Endothelial cell (in vitro differentiated cells): ENCODE results near the gene PDF. TPM values are rescaled to one million over a fixed set of nuclear protein-coding genes. Genes with fewer than 3 reads are reported as not detected.

Experiments used
- DNase-seq: peaks from one replicate; pipeline ENCODE4 v3.0.0; 2021; ENCODE audit warnings: low spot score
- H3K27ac Mint-ChIP-seq: one replicate; pipeline ENCODE4 v1.8.0; 2021; ENCODE audit warnings: mixed read lengths, inconsistent platforms; ENCODE audit not compliant: unreplicated experiment
- H3K27me3 Mint-ChIP-seq: one replicate; pipeline ENCODE4 v1.8.0; 2021; ENCODE audit warnings: mild to moderate bottlenecking, moderate library complexity, mixed read lengths, inconsistent platforms; ENCODE audit not compliant: unreplicated experiment
- H3K36me3 Mint-ChIP-seq: one replicate; pipeline ENCODE4 v1.8.0; 2021; ENCODE audit warnings: mild to moderate bottlenecking, low read depth, mixed read lengths, inconsistent platforms; ENCODE audit not compliant: unreplicated experiment
- H3K4me1 Mint-ChIP-seq: one replicate; pipeline ENCODE4 v1.8.0; 2021; ENCODE audit warnings: mild to moderate bottlenecking, mixed read lengths, inconsistent platforms; ENCODE audit not compliant: unreplicated experiment
- H3K4me3 Mint-ChIP-seq: one replicate; pipeline ENCODE4 v1.8.0; 2021; ENCODE audit warnings: mild to moderate bottlenecking, mixed read lengths, inconsistent platforms; ENCODE audit not compliant: unreplicated experiment
- H3K9me3 Mint-ChIP-seq: one replicate; pipeline ENCODE4 v1.8.0; 2021; ENCODE audit warnings: mixed read lengths, inconsistent platforms; ENCODE audit not compliant: unreplicated experiment
- total RNA-seq: library from RNA; stranded (reverse); fragmentation: NEBNext Ultra II Directional; extraction: Animal tissue kit (Norgen Biotek cat#: 25700); gene quantifications from one replicate; pipeline ENCODE4 v1.2.1, GENCODE V29; 2021; ENCODE audit not compliant: unreplicated experiment
- TF ChIP-seq, protein P1 (sequence below): fragments of 200-600 bp; sonication (generic); IDR thresholded peaks from one replicate; pipeline ENCODE4 v1.5.0; 2021; ENCODE audit warnings: antibody characterized with exemption; ENCODE audit not compliant: unreplicated experiment

PDF gene
- total RNA-seq, 1 donor from 2014 or later, result 11.4 TPM

DNA sequence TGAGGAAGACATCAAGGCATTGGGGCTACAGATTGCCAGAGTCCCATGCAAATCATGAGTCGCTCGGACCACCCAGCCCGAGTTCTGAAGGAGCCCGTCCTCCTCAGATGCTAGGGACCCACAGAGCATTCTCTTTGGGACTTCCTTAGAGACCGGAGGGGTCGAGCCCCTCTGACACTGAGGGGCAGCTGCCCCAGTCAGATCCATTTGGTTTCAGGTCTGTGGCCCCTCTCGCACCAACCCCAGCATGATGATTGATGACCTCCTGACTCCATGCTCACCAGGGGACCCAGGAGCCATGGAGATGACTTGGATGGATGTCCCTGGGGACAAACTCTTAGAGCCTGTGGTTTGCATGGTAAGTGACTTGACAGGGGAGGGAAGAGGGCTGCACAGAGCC, 8.0 kb downstream of the PDF start:
- TF ChIP-seq, protein P1, sequence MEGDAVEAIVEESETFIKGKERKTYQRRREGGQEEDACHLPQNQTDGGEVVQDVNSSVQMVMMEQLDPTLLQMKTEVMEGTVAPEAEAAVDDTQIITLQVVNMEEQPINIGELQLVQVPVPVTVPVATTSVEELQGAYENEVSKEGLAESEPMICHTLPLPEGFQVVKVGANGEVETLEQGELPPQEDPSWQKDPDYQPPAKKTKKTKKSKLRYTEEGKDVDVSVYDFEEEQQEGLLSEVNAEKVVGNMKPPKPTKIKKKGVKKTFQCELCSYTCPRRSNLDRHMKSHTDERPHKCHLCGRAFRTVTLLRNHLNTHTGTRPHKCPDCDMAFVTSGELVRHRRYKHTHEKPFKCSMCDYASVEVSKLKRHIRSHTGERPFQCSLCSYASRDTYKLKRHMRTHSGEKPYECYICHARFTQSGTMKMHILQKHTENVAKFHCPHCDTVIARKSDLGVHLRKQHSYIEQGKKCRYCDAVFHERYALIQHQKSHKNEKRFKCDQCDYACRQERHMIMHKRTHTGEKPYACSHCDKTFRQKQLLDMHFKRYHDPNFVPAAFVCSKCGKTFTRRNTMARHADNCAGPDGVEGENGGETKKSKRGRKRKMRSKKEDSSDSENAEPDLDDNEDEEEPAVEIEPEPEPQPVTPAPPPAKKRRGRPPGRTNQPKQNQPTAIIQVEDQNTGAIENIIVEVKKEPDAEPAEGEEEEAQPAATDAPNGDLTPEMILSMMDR, result no peak
- Mint-ChIP-seq H3K36me3 (peaks cover 49% of the 10 kb centered on the region), H3K4me1 (no peaks in the 10 kb centered on the region), H3K4me3 (no peak overlapping the region), H3K27me3 (peaks cover 10% of the 10 kb centered on the region), H3K9me3 (no peaks in the 10 kb centered on the region), H3K27ac (no peak overlapping the region)
- no peak for DNase-seq

DNA sequence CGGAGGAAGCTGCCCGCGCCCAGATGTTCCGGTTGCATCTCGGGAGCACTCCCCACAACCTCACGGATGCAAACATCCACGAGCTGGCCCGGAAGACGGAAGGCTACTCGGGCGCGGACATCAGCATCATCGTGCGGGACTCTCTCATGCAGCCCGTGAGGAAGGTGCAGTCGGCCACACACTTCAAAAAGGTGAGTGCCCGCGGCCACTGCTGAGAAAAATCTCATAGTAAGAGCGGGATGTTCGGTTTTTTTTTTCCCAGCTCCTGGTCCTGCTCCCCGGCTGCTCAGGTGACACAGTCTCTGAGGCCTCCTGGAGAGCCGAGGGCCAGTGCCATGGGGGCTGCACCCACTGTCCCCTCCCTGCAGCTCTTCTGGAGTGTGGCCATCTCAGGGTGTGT, 9.3 kb downstream of the PDF start:
- Mint-ChIP-seq H3K27me3 (peaks cover 12% of the 10 kb centered on the region), H3K36me3 (peaks cover 48% of the 10 kb centered on the region), H3K4me1 (no peaks in the 10 kb centered on the region), H3K4me3 (no peak overlapping the region), H3K9me3 (no peaks in the 10 kb centered on the region), H3K27ac (peak overlapping the region; percentile 36)
- TF ChIP-seq, protein P1, result no peak
- DNase-seq, result no peak

DNA sequence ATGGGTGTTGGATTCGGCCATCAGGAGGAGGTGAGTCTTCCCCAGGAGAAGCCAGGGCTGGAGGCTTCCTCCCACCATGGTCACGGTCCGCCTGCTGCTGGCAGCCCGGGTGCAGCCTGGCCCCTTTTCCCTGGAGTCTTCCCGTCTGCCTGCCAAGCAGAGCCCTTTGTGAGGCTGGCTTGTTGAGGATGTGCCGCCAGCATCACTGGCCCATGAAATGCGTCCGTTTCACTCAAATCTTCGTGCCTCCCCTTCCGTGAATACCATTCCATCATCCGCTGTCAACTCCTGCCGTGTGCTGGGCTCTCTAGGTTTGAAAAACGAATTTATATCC, 9.7 kb downstream of the PDF start:
- peaks cover 48% of the 10 kb centered on the region for H3K36me3 Mint-ChIP-seq
- peaks cover 14% of the 10 kb centered on the region for H3K27me3 Mint-ChIP-seq
- peak overlapping the region; percentile 59 for H3K4me3 Mint-ChIP-seq
- H3K4me1 Mint-ChIP-seq, result no peaks in the 10 kb centered on the region
- H3K27ac Mint-ChIP-seq, result peak overlapping the region; percentile 36
- no peaks in the 10 kb centered on the region for H3K9me3 Mint-ChIP-seq
- TF ChIP-seq, protein P1, result no peak
- DNase-seq, result no peak

DNA sequence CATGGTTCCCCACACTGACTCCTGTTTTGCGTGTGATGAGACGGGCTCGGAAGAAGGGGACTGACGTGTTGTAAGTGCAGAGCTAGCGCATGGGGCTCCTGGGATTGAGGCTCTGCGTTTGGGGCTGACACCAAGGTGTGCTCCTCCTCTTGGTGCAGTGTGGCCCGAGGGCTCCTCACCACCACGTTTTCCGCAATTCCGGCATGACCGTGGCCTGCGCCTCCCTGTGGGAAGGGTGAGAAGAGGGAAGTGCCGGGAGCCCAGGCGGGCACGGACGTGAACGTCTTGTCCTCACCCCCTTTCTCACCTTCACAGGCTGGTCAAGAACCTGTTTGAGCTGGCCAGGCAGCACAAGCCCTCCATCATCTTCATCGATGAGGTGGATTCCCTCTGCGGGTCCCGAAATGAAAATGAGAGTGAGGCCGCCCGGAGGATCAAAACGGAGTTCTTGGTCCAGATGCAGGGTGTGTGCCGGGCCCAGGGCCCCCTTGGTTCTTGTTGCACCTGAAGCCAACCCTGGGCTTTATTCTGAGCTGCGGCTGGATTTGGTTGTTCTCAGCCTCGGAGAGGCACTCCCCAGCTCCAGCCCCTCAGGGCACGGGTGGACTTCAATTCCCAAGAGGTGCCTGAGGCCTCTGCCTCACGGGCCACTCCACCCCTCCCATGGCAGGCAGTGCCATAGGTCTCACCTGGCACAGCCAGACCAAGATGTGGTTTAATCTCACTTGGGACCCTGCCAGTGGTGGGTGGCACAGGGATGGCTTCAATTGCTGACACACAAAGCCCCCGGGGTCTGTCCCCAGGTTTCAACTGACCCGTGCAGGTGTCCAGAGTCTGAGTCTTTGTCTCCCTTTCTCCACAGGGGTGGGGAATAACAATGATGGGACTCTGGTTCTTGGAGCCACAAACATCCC, 10.3 kb downstream of the PDF start:
- peaks cover 14% of the 10 kb centered on the region for H3K27me3 Mint-ChIP-seq
- peak overlapping the region; percentile 34 for H3K27ac Mint-ChIP-seq
- no peaks in the 10 kb centered on the region for H3K9me3 Mint-ChIP-seq
- H3K36me3 Mint-ChIP-seq, result peaks cover 46% of the 10 kb centered on the region
- peak overlapping the region; percentile 28 for H3K4me3 Mint-ChIP-seq
- no peaks in the 10 kb centered on the region for H3K4me1 Mint-ChIP-seq
- TF ChIP-seq, protein P1, result no peak
- no peak for DNase-seq

DNA sequence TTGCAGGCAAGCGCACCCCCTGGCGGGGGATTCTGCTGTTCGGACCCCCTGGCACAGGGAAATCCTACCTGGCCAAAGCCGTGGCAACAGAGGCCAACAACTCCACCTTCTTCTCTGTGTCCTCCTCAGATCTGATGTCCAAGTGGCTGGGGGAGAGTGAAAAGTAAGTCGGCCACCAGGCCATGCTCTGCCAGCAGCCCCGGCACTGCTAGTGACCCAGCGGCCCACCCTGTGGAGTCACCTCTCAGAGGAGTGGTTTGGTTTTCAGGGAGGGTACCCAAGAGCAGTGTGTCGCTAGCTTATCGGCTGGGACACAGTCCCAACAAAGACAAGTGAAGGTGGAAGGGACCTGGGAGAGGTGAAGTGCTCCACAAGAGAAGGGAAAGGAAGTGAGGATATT, 11.0 kb downstream of the PDF start:
- H3K4me3 Mint-ChIP-seq, result peak overlapping the region; percentile 28
- DNase-seq, result no peak
- TF ChIP-seq, protein P1, result no peak
- no peaks in the 10 kb centered on the region for H3K4me1 Mint-ChIP-seq
- peaks cover 39% of the 10 kb centered on the region for H3K36me3 Mint-ChIP-seq
- peaks cover 13% of the 10 kb centered on the region for H3K27me3 Mint-ChIP-seq
- peak overlapping the region; percentile 34 for H3K27ac Mint-ChIP-seq
- H3K9me3 Mint-ChIP-seq, result no peaks in the 10 kb centered on the region
